WTC11 (cell line): ENCODE data around the gene ETV5. TPM values are rescaled to one million over a fixed set of nuclear protein-coding genes. Genes with fewer than 3 reads are reported as not detected.
A peak's percentile ranks its signal among the peaks of the same experiment; 100 is the strongest.

ENCODE experiments used
- ATAC-seq: fragments of 200-7000 bp; cut with Tn5 transposase; 2 replicates; pipeline ENCODE4 v1.10.0; 2021; ENCODE audit warnings: mild to moderate bottlenecking, moderate library complexity
- CTCF ChIA-PET: fragments of 300-600 bp; sonication (Branson Sonifier 250); formaldehyde crosslinking; loops from one replicate; lab custom pipeline; 2021; ENCODE audit warnings: antibody characterized with exemption; lab: Charles Lee
- POLR2A ChIA-PET: fragments of 350-600 bp; sonication (Branson Sonifier 250); formaldehyde crosslinking; loops from one replicate; lab custom pipeline; 2021; ENCODE audit warnings: antibody characterized with exemption; lab: Charles Lee
- DNase-seq: peaks from one replicate; pipeline ENCODE4 v3.0.0; 2021; ENCODE audit warnings: low spot score
- H3K27ac Mint-ChIP-seq: 2 replicates; pipeline ENCODE4 v1.8.0; 2021; ENCODE audit warnings: mixed read lengths
- H3K27me3 Mint-ChIP-seq: 2 replicates; pipeline ENCODE4 v1.8.0; 2021; ENCODE audit warnings: low read depth, mild to moderate bottlenecking, moderate library complexity, mixed read lengths
- H3K36me3 Mint-ChIP-seq: 2 replicates; pipeline ENCODE4 v1.8.0; 2021; ENCODE audit warnings: mixed read lengths
- H3K4me1 Mint-ChIP-seq: 2 replicates; pipeline ENCODE4 v1.8.0; 2022; ENCODE audit warnings: mixed read lengths
- H3K4me3 Mint-ChIP-seq: 2 replicates; pipeline ENCODE4 v1.8.0; 2021; ENCODE audit warnings: mild to moderate bottlenecking, moderate library complexity, mixed read lengths
- H3K9me3 Mint-ChIP-seq: 2 replicates; pipeline ENCODE4 v1.8.0; 2021; ENCODE audit warnings: mixed read lengths
- ATF2 ChIP-seq: sonication (generic); formaldehyde crosslinking; IDR thresholded peaks from 2 replicates; pipeline ENCODE4 v1.8.1; 2022; ENCODE audit warnings: low read depth, missing genetic modification reagents, borderline replicate concordance
- ATF6 ChIP-seq: sonication (generic); formaldehyde crosslinking; IDR thresholded peaks from 2 replicates; pipeline ENCODE4 v1.8.1; 2023; ENCODE audit warnings: mild to moderate bottlenecking, missing genetic modification reagents
- CREB1 ChIP-seq: sonication (generic); formaldehyde crosslinking; IDR thresholded peaks from 2 replicates; pipeline ENCODE4 v1.8.0; 2023; ENCODE audit warnings: mild to moderate bottlenecking, missing genetic modification reagents
- E2F5 ChIP-seq: sonication (generic); formaldehyde crosslinking; IDR thresholded peaks from 2 replicates; pipeline ENCODE4 v1.8.1; 2022; ENCODE audit warnings: mild to moderate bottlenecking, moderate library complexity, missing genetic modification reagents
- ETV6 ChIP-seq: sonication (generic); formaldehyde crosslinking; IDR thresholded peaks from 2 replicates; pipeline ENCODE4 v1.8.1; 2022; ENCODE audit warnings: mild to moderate bottlenecking, missing genetic modification reagents
- FOXJ3 ChIP-seq: sonication (generic); formaldehyde crosslinking; IDR thresholded peaks from 2 replicates; pipeline ENCODE4 v1.9.0; 2021; ENCODE audit warnings: missing genetic modification reagents, mild to moderate bottlenecking, borderline replicate concordance
- FOXK1 ChIP-seq: sonication (generic); formaldehyde crosslinking; IDR thresholded peaks from 2 replicates; pipeline ENCODE4 v1.8.0; 2022; ENCODE audit warnings: mild to moderate bottlenecking, moderate library complexity, missing genetic modification reagents
- GABPB1 ChIP-seq: sonication (generic); formaldehyde crosslinking; IDR thresholded peaks from 2 replicates; pipeline ENCODE4 v1.8.1; 2023; ENCODE audit warnings: mild to moderate bottlenecking, missing genetic modification reagents
- HMGA2 ChIP-seq: fragments of 250-450 bp; sonication (Bioruptor Pico); IDR thresholded peaks from 2 replicates; pipeline ENCODE4 v1.4.0; 2021; ENCODE audit warnings: mild to moderate bottlenecking, moderate library complexity
- JAZF1 ChIP-seq: fragments of 250-450 bp; sonication (Bioruptor Pico); IDR thresholded peaks from 2 replicates; pipeline ENCODE4 v1.9.0; 2021; ENCODE audit warnings: moderate library complexity, mild to moderate bottlenecking, inconsistent platforms
- NR3C1 ChIP-seq: sonication (generic); formaldehyde crosslinking; conservative IDR thresholded peaks from 2 replicates; pipeline ENCODE4 v1.8.1; 2023; ENCODE audit warnings: low read depth, mild to moderate bottlenecking, missing genetic modification reagents
- RELA ChIP-seq: sonication (generic); formaldehyde crosslinking; IDR thresholded peaks from 2 replicates; pipeline ENCODE4 v1.8.1; 2022; ENCODE audit warnings: missing genetic modification reagents, mild to moderate bottlenecking, borderline replicate concordance
- ZNF317 ChIP-seq: sonication (generic); formaldehyde crosslinking; IDR thresholded peaks from 2 replicates; pipeline ENCODE4 v1.8.1; 2023; ENCODE audit warnings: low read depth, mild to moderate bottlenecking, moderate library complexity, missing genetic modification reagents, borderline replicate concordance
- ZNF416 ChIP-seq: fragments of 250-450 bp; sonication (Bioruptor Pico); IDR thresholded peaks from 2 replicates; pipeline ENCODE4 v1.9.0; 2021; ENCODE audit warnings: mild to moderate bottlenecking, inconsistent platforms
- ZNF423 ChIP-seq: fragments of 250-450 bp; sonication (Bioruptor Pico); IDR thresholded peaks from 2 replicates; pipeline ENCODE4 v2.1.2; 2022; ENCODE audit warnings: mild to moderate bottlenecking, moderate library complexity
- ZNF425 ChIP-seq: fragments of 250-450 bp; sonication (Bioruptor Pico); conservative IDR thresholded peaks from 2 replicates; pipeline ENCODE4 v1.9.0; 2021; ENCODE audit warnings: mild to moderate bottlenecking
- total RNA-seq: library from RNA; stranded (reverse); gene quantifications from 3 replicates; pipeline ENCODE4 v1.2.3, GENCODE V29; 2021
- TF ChIP-seq, protein P1 (sequence below): sonication (generic); formaldehyde crosslinking; IDR thresholded peaks from 2 replicates; pipeline ENCODE4 v1.8.0; 2022; ENCODE audit warnings: mild to moderate bottlenecking, missing genetic modification reagents
- TF ChIP-seq, protein P2 (sequence below): fragments of 250-450 bp; sonication (Bioruptor Pico); IDR thresholded peaks from 2 replicates; pipeline ENCODE4 v1.9.0; 2021; ENCODE audit warnings: mild to moderate bottlenecking, borderline replicate concordance
- TF ChIP-seq, protein P3 (sequence below): fragments of 250-450 bp; sonication (Bioruptor Pico); IDR thresholded peaks from 2 replicates; pipeline ENCODE4 v2.1.2; 2022; ENCODE audit warnings: mild to moderate bottlenecking, moderate library complexity

Gene ETV5
- total RNA-seq, 1 experiment from 2014 or later = 71.3 TPM

- TF ChIP-seq ATF2 (CRISPR knock-in tag) (no peak), ZNF416 (CRISPR knock-in tag) (peak; percentile 46; the same call in 1 of the 2 replicates), NR3C1 (CRISPR knock-in tag) (0 out of 2 replicates have a peak, but pooled peaks have one; percentile 49), JAZF1 (CRISPR knock-in tag) (no peak), ETV6 (CRISPR knock-in tag) (no peak), FOXK1 (CRISPR knock-in tag) (peak; percentile 98), GABPB1 (peak; percentile 24), FOXJ3 (CRISPR knock-in tag) (no peak), RELA (CRISPR knock-in tag) (peak; percentile 69; the same call in 1 of the 2 replicates)
- TF ChIP-seq, protein P1, sequence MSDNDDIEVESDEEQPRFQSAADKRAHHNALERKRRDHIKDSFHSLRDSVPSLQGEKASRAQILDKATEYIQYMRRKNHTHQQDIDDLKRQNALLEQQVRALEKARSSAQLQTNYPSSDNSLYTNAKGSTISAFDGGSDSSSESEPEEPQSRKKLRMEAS (CRISPR knock-in tag) = 0 out of 2 replicates have a peak, but pooled peaks have one; percentile 32
- TF ChIP-seq, protein P2, sequence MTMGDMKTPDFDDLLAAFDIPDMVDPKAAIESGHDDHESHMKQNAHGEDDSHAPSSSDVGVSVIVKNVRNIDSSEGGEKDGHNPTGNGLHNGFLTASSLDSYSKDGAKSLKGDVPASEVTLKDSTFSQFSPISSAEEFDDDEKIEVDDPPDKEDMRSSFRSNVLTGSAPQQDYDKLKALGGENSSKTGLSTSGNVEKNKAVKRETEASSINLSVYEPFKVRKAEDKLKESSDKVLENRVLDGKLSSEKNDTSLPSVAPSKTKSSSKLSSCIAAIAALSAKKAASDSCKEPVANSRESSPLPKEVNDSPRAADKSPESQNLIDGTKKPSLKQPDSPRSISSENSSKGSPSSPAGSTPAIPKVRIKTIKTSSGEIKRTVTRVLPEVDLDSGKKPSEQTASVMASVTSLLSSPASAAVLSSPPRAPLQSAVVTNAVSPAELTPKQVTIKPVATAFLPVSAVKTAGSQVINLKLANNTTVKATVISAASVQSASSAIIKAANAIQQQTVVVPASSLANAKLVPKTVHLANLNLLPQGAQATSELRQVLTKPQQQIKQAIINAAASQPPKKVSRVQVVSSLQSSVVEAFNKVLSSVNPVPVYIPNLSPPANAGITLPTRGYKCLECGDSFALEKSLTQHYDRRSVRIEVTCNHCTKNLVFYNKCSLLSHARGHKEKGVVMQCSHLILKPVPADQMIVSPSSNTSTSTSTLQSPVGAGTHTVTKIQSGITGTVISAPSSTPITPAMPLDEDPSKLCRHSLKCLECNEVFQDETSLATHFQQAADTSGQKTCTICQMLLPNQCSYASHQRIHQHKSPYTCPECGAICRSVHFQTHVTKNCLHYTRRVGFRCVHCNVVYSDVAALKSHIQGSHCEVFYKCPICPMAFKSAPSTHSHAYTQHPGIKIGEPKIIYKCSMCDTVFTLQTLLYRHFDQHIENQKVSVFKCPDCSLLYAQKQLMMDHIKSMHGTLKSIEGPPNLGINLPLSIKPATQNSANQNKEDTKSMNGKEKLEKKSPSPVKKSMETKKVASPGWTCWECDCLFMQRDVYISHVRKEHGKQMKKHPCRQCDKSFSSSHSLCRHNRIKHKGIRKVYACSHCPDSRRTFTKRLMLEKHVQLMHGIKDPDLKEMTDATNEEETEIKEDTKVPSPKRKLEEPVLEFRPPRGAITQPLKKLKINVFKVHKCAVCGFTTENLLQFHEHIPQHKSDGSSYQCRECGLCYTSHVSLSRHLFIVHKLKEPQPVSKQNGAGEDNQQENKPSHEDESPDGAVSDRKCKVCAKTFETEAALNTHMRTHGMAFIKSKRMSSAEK (CRISPR knock-in tag) = no peak
Measured at GRCh38 chr3:186108941-186109865, at the start of gene ETV5 (continued).

DNA sequence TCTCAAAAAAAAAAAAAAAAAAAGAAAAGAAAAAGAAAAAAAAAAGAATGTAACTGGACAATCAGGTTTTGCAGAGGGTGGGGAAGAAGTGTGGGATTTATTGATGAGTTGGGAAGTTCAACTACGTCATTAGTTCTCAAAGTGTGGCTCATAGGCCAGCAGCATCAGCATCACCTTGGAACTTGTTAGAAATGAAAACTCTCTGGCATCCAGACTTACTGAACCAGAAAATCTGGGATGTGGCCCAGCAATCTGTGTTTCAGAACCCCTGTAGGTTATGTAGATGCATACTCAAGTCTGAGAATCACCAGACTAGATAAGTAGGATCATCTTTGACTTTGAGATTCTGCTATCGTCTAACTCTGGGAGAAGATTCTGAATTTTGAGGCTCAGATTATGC is 45.8 kb upstream of the ETV5 start:
- Mint-ChIP-seq H3K36me3 (no peaks in the 10 kb centered on the region), H3K27me3 (peaks cover 15% of the 10 kb centered on the region), H3K4me3 (no peak overlapping the region), H3K4me1 (peaks cover 12% of the 10 kb centered on the region), H3K27ac (no peak overlapping the region), H3K9me3 (no peaks in the 10 kb centered on the region)
- DNase-seq (no peak), ATAC-seq (no peak)
- POLR2A ChIA-PET = no interaction called here
- CTCF ChIA-PET = interaction anchor here (1.0 kb wide), 1 partner anchor 211 kb away, joined by 3 read pairs; no protein-coding TSS in a partner anchor
- TF ChIP-seq ZNF423 (CRISPR knock-in tag) (no peak), CREB1 (CRISPR knock-in tag) (no peak), ZNF425 (no peak), ZNF317 (CRISPR knock-in tag) (no peak), E2F5 (CRISPR knock-in tag) (no peak), HMGA2 (no peak), ATF6 (CRISPR knock-in tag) (no peak)
- TF ChIP-seq, protein P3, sequence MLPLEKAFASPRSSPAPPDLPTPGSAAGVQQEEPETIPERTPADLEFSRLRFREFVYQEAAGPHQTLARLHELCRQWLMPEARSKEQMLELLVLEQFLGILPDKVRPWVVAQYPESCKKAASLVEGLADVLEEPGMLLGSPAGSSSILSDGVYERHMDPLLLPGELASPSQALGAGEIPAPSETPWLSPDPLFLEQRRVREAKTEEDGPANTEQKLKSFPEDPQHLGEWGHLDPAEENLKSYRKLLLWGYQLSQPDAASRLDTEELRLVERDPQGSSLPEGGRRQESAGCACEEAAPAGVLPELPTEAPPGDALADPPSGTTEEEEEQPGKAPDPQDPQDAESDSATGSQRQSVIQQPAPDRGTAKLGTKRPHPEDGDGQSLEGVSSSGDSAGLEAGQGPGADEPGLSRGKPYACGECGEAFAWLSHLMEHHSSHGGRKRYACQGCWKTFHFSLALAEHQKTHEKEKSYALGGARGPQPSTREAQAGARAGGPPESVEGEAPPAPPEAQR = no peak
